ENCODE data around the gene TTC7B.
A peak's percentile ranks its signal among the peaks of the same experiment; 100 is the strongest.
"Not testable (repeated sequence)": the region's sequence is repeated elsewhere in the genome, so short reads cannot be mapped to it uniquely, and the experiment has no call there.

Gene TTC7B

DNA sequence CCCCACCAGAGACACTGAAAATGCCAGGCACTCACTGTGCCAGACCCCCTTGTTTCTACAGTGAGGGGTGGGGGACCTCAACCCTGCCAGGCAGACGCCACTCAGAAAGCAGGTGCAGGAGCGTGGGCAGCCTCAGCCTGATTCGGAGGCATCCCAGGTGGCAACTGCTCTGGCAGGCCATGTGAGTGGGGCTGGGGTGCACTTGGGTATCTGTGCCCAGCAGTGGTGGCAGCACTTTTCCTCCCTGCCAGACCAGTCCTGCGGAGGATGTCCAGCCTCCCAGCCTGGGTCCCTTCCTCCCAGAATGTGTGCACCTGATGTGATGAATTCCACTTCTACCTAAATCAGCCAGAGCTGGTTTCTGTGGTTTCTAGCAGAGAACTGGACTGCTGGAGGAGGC is 13.4 kb upstream of the TTC7B start:
- no peak for DNase-seq

DNA sequence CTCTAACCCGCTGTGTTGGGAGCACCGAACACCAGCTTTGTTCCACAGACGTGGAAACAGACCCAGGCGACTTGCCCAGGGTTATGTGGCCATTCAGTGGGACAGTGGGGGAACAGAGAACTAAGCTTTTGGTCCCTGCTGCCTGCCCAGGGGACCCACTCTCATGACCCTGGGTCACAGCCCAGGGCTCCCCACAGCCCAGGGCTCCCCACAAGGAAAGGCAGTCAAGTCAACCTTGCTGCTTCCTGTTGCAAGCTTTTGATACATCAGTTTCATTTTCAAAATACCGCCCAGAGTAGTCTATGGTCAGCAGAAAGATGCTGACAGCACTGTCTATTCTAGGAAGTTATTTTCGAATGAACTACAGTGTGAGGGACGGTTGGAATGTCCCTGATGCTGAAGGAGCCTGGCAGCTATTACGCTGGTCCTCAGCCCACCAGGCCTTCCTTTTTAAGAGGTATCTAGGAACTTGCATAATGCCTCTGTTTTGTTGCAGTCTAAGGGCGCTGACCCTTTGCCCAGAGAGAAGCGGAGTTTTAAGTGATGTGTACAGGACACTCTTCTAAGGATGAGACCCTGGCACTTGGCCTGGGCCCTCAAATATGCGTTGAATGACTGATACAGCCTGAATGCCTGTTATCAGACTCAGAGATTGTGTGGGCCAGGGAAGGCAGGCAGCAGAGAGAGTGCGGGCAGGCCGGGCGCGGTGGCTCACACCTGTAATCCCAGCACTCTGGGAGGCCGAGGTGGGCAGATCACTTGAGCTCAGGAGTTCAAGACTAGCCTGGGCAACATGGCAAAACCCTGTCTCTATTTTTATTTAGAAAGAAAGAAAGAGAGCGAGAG is 12.6 kb upstream of the TTC7B start:
- DNase-seq = peak; percentile 98

DNA sequence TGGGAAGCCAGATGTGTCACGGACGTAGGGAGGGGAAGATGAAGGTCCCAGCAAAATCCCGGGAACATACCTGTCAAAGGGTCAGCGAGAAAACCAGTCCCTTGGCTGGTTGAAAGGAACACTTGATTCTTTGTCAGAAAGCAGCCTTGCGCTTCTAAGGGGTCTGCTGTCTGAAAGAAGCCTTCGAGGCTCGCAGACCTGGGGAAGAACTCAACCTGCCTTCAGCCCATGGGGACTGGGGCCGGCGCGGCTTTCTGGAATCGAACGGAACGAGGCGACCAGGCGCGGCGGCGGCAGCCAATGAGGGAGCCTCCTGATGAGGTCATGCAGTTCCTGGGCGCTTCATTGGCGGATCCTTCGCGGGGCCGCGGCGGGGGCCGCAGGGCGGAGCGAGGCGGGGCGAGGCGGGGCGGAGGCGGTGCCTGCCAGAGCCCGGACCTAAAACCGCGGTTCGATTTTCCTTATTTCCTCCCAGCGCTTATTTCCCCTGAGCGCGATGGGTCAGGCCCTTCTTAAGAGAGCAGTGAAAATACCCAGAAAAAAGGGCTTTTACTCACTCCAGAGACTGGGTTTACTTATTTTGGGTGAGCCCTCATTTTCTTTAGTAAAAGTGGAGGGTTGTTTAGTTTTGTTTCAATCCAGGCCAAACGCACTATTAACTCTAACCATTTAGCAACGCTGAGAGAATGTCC is 11.8 kb upstream of the TTC7B start:
- DNase-seq = peak; percentile 96

DNA sequence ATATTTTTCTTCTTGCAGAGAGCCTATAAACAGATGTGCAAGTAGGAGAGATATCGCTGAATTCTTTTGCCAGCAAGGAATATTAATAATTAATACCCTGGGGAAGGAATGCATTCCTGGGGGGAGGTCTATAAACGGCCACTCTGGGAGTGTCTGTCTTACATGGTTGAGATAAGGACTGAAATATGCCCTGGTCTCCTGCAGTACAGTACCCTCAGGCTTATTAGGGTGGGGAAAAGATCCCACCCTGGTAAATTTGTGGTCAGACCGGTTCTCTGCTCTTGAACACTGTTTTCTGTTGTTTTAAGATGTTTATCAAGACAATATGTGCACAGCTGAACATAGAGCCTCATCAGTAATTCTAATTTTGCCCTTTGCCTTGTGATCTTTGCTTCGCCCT is 7.3 kb upstream of the TTC7B start:
- DNase-seq = not testable (repeated sequence)

DNA sequence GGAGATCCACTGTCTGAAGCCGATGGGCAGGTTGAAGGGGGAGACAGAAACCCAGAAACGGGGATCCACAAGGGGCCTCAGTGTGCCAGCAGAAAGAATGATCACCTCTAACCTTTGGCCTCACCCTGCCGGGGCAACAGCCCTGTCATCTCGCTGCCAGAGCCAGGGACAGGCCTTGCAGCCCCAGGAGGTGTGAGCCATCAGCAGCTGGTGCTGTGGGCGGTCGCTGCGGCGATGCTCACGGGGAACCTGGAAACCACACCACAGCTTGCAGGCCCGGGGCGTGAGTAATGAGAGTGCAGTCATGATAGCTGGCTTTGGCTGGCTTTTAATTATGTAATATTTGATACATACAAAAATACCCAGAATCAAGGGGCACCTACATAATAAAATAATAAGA is 4.7 kb upstream of the TTC7B start:
- DNase-seq = peak; percentile 85

DNA sequence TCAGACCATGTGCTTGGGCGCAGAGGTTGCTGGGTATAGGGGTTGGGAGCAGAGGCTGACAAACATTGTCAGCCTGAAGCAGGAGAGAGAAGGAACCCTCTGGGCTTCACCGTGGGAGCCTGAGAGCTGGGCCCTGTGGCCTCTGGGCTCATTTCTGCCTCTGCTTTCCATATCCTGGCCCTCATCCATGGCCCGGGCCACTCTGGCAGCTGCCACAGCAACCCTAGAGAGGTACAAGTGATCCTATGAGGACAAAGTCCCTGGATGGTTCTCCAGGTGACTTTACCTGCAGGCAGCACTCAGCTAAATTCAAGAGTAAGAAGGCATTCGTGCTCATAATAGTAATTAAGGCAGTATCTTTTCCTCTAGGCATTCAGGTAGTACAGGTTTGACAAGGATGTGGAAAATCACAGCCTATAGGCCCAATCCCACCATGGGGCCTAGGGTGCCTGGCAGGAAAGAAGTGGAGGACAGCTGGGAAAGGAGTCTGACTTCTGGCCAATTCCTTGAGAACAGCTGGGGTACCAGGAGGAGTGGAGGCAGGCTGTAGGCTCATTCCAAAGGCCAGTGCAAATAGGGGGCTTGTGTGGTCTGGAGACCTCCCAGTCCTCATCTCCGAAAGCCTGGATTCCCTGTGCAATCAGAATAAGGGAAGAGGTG is 3.6 kb upstream of the TTC7B start:
- DNase-seq = no peak

DNA sequence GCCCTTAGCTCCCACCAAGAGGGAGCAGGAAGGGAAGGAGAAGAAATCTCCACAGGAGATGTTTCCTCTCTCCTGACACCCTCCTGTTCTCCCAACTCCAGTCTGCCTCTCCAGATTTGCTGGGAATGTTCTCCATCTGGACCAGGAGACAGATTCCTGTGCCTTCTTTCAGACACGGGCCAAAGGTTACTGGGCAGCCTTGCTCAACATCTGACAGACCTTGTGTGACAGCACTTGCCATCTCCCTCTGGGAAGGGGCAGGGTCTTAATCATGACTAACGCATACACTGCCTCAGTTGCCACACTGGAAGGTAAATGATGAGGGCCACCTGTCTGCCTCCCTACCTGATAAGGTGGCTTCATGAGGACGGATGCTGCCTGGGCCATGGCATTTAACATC is 2.5 kb upstream of the TTC7B start:
- DNase-seq = no peak

DNA sequence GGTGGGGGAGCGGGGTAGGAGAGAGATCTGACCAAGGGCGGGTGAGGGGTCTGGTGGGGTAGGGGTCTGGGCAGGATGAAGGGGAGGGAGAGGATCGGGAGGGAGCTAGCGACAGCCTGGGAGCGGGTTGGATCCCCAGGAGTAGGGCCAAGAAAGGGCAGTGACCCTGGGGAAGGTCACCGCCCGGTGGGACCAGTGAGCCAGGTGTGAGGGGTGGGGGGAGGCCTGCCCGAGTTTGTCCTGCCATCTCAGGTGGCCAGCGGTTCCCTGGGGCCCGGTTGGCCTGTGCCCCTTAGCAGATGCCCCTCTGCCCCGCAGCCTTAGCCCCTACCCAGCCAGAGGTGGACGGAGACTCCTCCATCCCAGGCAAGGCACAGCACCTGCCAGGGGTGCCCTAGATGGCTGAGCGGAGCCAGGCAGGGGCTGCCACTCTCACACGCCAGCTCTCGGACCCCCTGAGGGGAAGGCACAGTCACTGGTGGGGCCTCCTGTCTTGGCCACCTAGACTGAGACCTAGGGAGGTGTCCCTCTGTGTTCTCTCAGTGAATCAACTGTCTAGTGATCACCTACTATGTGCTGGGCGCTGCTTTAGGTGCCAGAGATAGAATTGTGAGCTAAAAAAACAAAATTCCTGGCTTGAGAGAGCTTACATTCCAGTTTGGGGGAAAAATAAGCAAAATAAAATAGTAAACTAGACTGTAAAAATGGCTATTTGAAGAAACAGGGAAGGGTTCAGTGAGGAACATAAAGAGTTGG is 629 bp upstream of the TTC7B start:
- no peak for DNase-seq

DNA sequence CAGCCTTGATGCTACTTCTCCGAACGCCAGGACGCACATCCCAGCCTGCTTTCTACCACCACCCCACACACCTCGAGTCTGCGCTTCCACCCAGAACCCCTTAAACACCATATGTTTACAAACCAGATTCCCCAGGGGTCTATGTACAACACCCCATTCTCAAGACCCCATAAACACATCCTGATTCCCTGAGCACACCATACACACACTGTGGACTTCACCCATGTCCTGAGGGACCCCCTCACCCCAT is 733 bp downstream of the TTC7B start:
- no peak for DNase-seq

DNA sequence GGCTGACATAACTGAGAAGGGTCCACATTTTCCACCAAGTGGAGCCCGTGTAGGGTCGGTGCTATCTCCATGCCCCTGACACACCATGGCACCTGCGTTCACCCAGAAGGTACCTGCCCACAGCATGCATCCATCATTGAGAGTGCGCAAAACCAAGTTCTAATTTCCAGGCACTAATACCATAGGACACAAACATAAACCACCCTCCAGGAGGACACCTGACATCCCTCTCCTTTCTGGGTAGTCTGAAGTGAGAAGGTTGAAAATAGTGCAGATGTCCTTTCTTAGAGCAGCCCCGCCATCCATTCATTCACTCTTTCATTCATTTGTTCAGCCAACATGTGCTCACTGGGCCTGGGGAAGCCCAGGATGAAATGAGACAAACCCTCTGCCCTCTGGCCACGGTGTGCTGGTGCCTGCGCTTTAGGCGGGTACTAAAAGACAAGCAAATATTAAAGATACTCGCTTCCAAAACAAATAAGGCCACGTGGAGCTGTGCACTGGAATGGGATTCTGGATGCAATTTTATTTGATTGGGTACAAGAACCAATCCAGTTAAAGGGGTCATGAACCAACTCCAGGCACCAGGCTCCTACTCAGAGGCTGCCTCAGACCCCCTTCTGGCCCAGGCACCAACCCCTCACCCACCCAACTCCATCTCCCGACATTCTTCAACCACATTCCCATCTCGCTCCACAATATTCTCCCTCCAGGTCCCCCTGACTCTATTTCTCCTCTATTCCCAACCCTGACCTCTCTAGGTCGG is 1.2 kb downstream of the TTC7B start:
- no peak for DNase-seq

DNA sequence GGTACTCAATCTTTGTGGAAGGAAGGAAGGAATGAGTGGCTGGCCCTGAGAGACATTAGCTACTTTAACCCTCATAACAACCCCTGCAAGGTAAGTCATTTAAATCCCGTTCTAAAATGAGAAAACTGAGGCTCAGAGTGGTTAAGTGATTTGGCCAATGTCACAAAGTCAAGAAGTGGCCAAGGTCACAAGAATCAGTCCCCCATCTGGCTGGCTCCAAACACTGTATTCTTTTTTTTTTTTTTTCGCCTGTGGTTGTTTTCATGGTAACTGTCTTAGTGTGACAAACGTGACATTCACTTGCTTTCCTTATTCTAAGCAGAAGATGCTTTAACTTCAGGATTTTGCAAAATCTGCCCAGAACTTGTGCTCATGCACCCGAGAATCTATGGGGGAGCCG is 2.8 kb downstream of the TTC7B start:
- no peak for DNase-seq

DNA sequence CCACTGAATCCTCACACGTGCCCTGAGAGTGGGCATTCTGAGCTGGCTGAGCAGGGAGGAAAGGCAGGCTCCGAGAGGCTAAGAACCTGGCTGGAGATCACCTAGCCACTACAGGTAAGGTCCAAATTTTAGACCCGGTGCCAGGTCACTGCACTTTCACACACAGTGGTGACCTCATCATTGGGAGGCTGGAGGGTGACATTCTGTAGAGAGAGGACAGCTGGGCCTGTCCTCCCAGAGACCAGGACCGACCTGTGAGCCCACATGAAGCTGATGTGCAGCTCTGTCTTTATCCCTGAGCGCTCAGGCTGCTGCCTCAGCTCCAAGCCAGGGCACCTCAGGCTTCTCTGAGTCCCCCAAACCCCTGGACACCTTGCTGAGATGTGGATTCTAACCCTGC is 4.1 kb downstream of the TTC7B start:
- DNase-seq = no peak

DNA sequence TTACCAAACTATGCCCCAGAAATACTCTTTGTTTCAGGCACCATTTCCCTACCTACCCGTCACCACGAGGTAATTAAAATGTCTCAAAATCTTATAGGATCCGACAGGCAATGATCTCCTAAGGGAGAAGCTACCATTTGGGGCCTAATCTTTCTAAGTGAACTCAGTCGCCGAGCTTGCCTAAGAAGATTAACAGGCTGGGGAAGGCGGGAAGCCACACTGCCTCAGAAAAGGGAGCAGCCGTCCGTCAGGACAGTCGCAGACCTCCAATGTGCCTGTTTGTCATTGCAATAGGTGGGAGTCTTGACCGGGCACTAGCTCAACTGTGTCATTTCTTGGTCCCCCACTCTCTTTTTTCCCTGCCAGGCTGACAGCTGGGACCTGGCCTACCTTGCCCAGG is 4.6 kb downstream of the TTC7B start:
- DNase-seq = no peak

DNA sequence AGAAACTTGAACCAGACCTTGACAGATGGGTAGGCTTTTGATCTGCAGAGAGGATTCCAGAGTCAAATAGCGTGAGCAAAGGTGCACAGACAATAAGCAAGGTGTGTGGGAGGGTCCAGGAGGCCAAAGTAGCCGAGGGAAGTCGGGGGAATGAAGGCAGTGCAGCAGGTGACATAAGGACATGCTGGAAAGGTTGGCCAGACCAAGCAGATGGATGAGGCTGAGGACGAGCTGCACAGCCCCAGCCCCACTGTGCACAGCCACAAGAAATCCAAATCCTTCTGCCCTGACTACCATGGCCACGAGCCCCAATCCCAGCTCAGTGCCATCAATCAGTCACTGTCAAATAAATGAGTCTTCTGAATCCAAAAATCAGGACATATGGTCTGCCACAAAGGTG is 5.4 kb downstream of the TTC7B start:
- DNase-seq = no peak

DNA sequence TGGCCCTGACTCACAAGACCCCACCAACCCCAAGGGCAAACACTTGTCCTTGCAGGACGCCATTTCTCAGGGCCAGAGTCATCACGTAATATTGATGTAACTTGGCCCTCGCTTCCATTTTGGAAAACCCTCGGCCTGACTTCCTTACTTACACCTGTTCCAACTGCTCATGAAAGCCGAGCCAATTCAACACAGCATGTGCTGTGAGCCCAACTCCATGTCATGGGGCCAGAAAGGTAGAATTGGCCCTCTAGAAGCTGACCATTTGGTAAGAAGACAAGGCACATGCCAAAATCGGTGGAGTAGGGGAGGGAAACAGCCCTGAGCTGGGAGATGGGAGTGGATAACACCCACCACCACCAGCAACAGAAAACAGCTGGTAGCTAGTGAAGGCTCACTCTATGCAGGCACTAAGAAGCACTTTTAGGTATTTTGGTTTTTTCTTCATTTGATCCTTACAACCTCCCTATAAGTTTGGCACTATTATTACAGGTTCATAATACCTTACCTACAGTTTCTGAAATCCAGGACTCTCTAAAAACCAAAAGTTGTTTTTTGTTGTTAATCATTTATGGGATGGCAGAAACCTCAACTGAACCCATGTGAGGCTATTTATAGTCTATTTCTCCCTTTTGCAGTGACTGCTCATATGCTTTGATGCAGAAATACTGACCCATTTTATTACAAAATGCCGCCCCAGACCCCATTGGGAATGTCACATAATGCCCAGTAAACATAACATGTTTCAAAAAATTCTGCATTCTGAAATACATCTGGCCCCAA is 6.5 kb downstream of the TTC7B start:
- DNase-seq = no peak

DNA sequence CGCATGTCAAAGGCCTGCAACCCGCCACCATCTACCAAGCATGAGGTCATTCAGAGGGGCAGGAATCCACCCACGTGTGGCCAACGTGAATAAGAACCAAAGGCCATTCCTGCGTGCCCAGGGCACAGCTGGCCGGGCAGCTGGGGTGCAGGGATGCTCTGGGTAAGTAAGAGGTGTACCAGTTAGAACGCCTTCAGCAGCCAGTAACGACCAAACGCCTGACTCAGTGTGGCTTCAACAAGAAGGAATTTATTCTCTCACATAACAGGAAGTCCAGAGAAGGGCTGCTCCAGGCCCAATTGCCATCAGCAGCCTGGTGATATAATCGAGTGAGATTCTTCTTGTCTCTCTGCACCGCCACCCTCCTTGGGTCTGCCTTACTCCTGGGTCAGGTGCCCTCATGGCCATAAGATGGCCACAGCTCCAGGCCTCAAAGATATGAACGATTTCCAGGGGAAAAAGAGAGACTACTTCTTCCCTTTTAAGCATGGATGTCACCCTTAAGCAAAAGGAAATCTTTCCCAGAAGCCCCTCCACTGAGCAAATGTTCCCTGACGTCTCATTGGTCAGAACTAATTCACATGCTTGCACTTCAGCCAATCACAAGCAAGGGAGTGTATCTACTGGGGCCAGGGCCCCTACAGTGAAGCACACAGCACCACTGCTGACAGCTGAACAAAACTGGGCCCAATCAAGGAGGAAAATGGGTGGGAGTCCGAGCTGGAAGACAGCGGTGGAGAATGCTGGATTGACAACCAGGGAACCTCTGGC is 7.3 kb downstream of the TTC7B start:
- no peak for DNase-seq

DNA sequence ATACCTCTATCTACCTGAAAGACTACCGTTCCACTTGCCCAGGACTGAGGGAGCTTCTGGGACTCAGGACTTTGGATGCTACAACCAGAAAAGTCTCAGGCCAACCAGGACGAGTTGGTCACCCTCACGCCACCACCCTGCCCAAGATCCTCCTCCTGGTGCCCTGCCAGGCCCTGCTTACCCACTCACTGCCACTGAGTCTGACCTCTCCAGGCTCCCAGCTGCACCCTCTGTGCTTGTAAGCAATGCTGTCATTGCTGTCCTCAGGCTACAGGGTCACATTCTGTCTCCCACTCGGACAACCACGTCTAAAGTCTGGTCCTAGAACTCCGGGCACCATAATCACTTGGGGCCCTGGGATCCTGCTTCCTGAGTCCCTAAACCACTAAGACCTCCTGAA is 9.2 kb downstream of the TTC7B start:
- DNase-seq = no peak

DNA sequence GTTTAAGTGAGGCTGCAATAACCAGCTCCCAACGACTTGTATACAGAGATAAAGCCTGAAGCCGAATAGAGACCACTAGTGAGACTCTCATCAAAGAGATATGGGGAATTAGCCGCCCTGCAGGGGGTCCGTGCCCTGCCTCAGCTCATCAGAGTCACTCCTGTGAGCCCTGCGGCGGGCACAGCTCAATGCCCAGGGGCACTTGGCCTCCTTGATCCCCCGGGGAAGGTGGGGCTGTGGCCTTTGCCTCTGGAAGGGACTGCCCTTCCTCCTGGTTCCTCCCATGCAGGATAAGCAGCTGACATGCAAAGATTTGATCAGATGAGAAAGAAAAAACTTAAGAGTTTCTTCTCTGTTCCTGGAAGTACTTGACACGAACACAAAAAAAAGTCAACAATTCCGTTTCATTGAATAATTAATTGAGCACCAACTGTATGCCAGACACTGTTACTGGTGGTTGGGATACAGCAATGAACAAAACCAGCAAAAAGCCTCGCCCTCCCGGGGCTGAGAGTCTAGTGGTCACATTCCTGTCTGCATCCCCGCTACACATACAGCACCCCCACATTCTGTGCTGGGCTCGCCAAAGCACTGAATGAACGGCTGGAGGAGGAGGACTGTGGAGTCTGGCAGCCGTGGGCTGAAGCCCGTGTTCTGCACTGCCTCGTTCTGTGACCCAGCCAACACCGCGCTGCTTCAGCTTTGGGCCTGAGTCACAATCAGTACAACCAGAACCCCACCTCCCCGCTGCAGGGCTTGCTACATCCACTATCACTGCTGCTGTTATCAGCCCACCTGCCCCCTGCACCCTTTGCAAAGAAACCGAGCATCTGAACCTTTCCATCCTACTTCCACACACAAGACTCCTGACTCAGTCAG is 10.3 kb downstream of the TTC7B start:
- DNase-seq = no peak

DNA sequence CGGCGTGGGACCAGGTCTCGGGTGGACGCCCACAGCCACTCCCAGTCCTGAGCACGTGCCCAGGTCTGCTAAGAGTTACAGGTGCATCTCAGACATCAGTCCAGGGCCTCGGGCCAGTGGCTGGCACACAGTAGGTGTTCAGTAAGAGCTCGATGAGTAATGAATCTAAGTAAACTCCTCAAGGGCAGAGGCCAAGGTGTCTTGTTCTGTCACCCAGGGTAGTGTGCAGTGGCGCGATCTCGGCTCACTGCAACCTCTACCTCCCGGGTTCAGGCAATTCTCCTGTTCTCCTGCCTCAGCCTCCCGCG is 11.2 kb downstream of the TTC7B start:
- no peak for DNase-seq
